GM12878 (cell line): Measurements from ENCODE around the gene NAGA. TPM values are rescaled to one million over a fixed set of nuclear protein-coding genes. Genes with fewer than 3 reads are reported as not detected.

Experiments
- ATAC-seq: fragments of 200-7000 bp; cut with Tn5 transposase; 3 replicates; pipeline ENCODE4 v1.9.1; 2020; ENCODE audit warnings: mild to moderate bottlenecking, moderate library complexity
- BruUV-seq: library from RNA; stranded (reverse); fragments of 400-500 nt; replicated peaks from 2 replicates; lab custom pipeline; 2021; lab: Mats Ljungman, UMichigan
- CTCF ChIA-PET: fragments of 300-600 bp; sonication (Branson Sonifier 250); formaldehyde crosslinking; extraction: SDS; loops from one replicate; lab custom pipeline; 2021; ENCODE audit warnings: inconsistent platforms; lab: Yijun Ruan, JAX
- POLR2A ChIA-PET: fragments of 350-600 bp; formaldehyde crosslinking; extraction: SDS; loops from one replicate; lab custom pipeline; 2021; ENCODE audit warnings: inconsistent platforms; lab: Charles Lee
- RAD21 ChIA-PET: fragments of 300-600 bp; sonication (Branson Sonifier 250); formaldehyde crosslinking; loops from one replicate; lab custom pipeline; 2023; ENCODE audit warnings: antibody characterized with exemption; ENCODE audit not compliant: unreplicated experiment; lab: Charles Lee
- SMC1A ChIA-PET: fragments of 300-600 bp; sonication (Branson Sonifier 250); formaldehyde crosslinking; loops from one replicate; lab custom pipeline; 2023; ENCODE audit not compliant: unreplicated experiment, uncharacterized antibody; lab: Charles Lee
- DNase-seq: peaks from one replicate; pipeline ENCODE4 v3.0.0-alpha.2; 2011; ENCODE audit warnings: low read depth, low spot score
- FAIRE-seq: peaks from 3 replicates; lab custom pipeline; 2011; peaks lifted over from hg19 to GRCh38; lab: Jason Lieb, UNC
- H2AFZ ChIP-seq: 2 replicates; pipeline ENCODE4 v1.6.0; 2011; ENCODE audit warnings: low read depth, low read length, control low read depth; ENCODE audit not compliant: control insufficient read depth
- H3K27ac ChIP-seq: 2 replicates; pipeline ENCODE4 v1.5.1; 2011; ENCODE audit warnings: control low read depth; ENCODE audit not compliant: control insufficient read depth, insufficient read depth
- H3K27me3 ChIP-seq, 2 experiments: replicated peaks in 1 of 2; 2 replicates each; pipeline versions ENCODE4 v1.6.0 to v1.6.1; 2011; ENCODE audit warnings: low read length in 1 of 2; ENCODE audit not compliant: control insufficient read depth in 2 of 2, insufficient read depth in 2 of 2
- H3K36me3 ChIP-seq, 2 experiments: 2 replicates each; pipeline ENCODE4 v1.5.1; 2011; ENCODE audit warnings: low read length in 1 of 2; ENCODE audit not compliant: control insufficient read depth in 2 of 2, insufficient read depth in 2 of 2
- H3K4me1 ChIP-seq: 2 replicates; pipeline ENCODE4 v1.6.1; 2011; ENCODE audit warnings: mild to moderate bottlenecking, low read length, moderate library complexity, mixed read lengths; ENCODE audit not compliant: control insufficient read depth, insufficient read depth
- H3K4me2 ChIP-seq: 2 replicates; pipeline ENCODE4 v1.6.0; 2011; ENCODE audit warnings: control low read depth; ENCODE audit not compliant: control insufficient read depth, insufficient read depth
- H3K4me3 ChIP-seq: fragments of 200-600 bp; sonication (generic); 2 replicates; pipeline ENCODE4 v1.5.1; 2016
- H3K79me2 ChIP-seq: 2 replicates; pipeline ENCODE4 v1.6.0; 2011; ENCODE audit warnings: low read length; ENCODE audit not compliant: control insufficient read depth, insufficient read depth
- H3K9ac ChIP-seq: 2 replicates; pipeline ENCODE4 v1.8.0; 2011; ENCODE audit warnings: low read length, control low read depth, mixed read lengths; ENCODE audit not compliant: control insufficient read depth, insufficient read depth
- H3K9me3 ChIP-seq: replicated peaks from 3 replicates; pipeline ENCODE4 v1.5.1; 2011; ENCODE audit warnings: mild to moderate bottlenecking, low read length; ENCODE audit not compliant: control insufficient read depth, insufficient read depth
- H4K20me1 ChIP-seq: 2 replicates; pipeline ENCODE4 v1.6.0; 2011; ENCODE audit not compliant: control insufficient read depth, insufficient read depth
- CHD2 ChIP-seq: IDR thresholded peaks from 2 replicates; pipeline ENCODE4 v1.6.1; 2011; ENCODE audit warnings: low read depth, low read length, improper control_type of control experiment, borderline replicate concordance
- HDAC6 ChIP-seq: fragments of 200-600 bp; sonication (generic); IDR thresholded peaks from one replicate; pipeline ENCODE4 v1.8.0; 2017; ENCODE audit warnings: antibody characterized with exemption; ENCODE audit not compliant: unreplicated experiment
- IKZF1 ChIP-seq: fragments of 450-650 bp; conservative IDR thresholded peaks from 2 replicates; pipeline ENCODE4 v1.6.1; 2017; ENCODE audit warnings: antibody characterized with exemption, mild to moderate bottlenecking
- IKZF2 ChIP-seq, 2 experiments: fragments of 450-650 bp; IDR thresholded peaks; 2 replicates each; pipeline ENCODE4 v1.6.1; 2017; ENCODE audit warnings: mild to moderate bottlenecking in 2 of 2, moderate library complexity in 2 of 2
- MEF2B ChIP-seq: fragments of 450-650 bp; IDR thresholded peaks from 2 replicates; pipeline ENCODE4 v1.6.1; 2018; ENCODE audit warnings: mild to moderate bottlenecking, moderate library complexity; ENCODE audit not compliant: partially characterized antibody, poor library complexity, severe bottlenecking
- MYC ChIP-seq: IDR thresholded peaks from 2 replicates; pipeline ENCODE4 v1.6.1; 2011; ENCODE audit warnings: mild to moderate bottlenecking, low read length, moderate library complexity, inconsistent platforms; ENCODE audit not compliant: insufficient read depth, insufficient replicate concordance, insufficient read length, severe bottlenecking
- NKRF ChIP-seq: fragments of 450-650 bp; conservative IDR thresholded peaks from 2 replicates; pipeline ENCODE4 v1.6.1; 2017; ENCODE audit warnings: mild to moderate bottlenecking, moderate library complexity
- RUNX3 ChIP-seq: IDR thresholded peaks from 2 replicates; pipeline ENCODE4 v1.6.1; 2012; ENCODE audit warnings: low read length, inconsistent platforms
- SPI1 ChIP-seq: IDR thresholded peaks from 2 replicates; pipeline ENCODE4 v1.6.1; 2011; ENCODE audit warnings: low read depth, mild to moderate bottlenecking, low read length, moderate library complexity, borderline replicate concordance; ENCODE audit not compliant: insufficient read depth
- ZNF274 ChIP-seq: IDR thresholded peaks from one replicate; pipeline ENCODE4 v1.8.0; 2011; ENCODE audit not compliant: insufficient read length, insufficient read depth
- WGBS: methylation state at CpG from one replicate; pipeline ENCODE4 v1.1.6; 2016; ENCODE audit warnings: low lambda C conversion rate; ENCODE audit not compliant: insufficient replicate concordance, insufficient coverage; ENCODE audit errors: missing lambda C conversion rate; 5-methylcytosine and 5-hydroxymethylcytosine counted together
- in situ Hi-C: fragments of 300-500 bp; cut with MboI; formaldehyde crosslinking; loops from 9 replicates; pipeline ENCODE4 v1.14.3; 2018; ENCODE audit warnings: mixed read lengths
- intact Hi-C: fragments of 100-400 bp; cut with micrococcal nuclease; formaldehyde crosslinking; loops from one replicate; pipeline ENCODE4 v1.14.2; 2022; ENCODE audit not compliant: unreplicated experiment
- polyA plus RNA-seq, 11 experiments: library from polyadenylated mRNA; depleted of rRNA in 4 of 11; unstranded in 6 of 11; stranded (reverse) in 5 of 11; fragments of >200 nt; fragmentation: Nextera tagmentation in 4 of 11; fragmentation: Illumina TruSeq in 1 of 11; extraction: Ambion mirVana in 4 of 11; extraction: Trizol in 1 of 11; gene quantifications; 1 replicate in 1 of 11; 2 replicates in 10 of 11; pipeline versions ENCODE4 v1.2.1 to v1.2.3, GENCODE V29; 2011 to 2016; ENCODE audit warnings: inconsistent platforms in 2 of 11, missing spikeins in 2 of 11, low read depth in 1 of 11
- total RNA-seq, 4 experiments: library from RNA; depleted of rRNA in 3 of 4; stranded (reverse); fragments of >200 nt in 3 of 4; fragmentation: Illumina TruSeq in 1 of 4; extraction: Trizol in 1 of 4; gene quantifications; 2 replicates each; pipeline versions ENCODE4 v1.2.1 to v1.2.3, GENCODE V29; 2013 to 2021
- TF ChIP-seq, protein P1 (sequence below): IDR thresholded peaks from 2 replicates; pipeline ENCODE4 v1.6.1; 2012; ENCODE audit warnings: low read depth, low read length, improper control_type of control experiment
- TF ChIP-seq, protein P2 (sequence below): fragments of 450-650 bp; IDR thresholded peaks from 2 replicates; pipeline ENCODE4 v1.6.1; 2016; ENCODE audit warnings: mild to moderate bottlenecking

NAGA gene
- total and polyA plus RNA-seq, 10 of the 15 experiments (the other 5 are each of a cell fraction or from before 2014, with no cell fraction given) = 9.3 to 46.0 (median 33.2) TPM

- FAIRE-seq = peak; percentile 57
- intact Hi-C loops = loop anchor here (5.0 kb wide), 1 partner anchor 103 kb away; the partner anchor contains the start of gene SEPTIN3
These were observed 653 bp downstream of the NAGA start for GRCh38 chr22:42069801-42070516.

More at GRCh38 chr22:42069801-42070516, 653 bp downstream of the NAGA start:
- Histone ChIP-seq H3K4me1 (peaks cover 19% of the 10 kb centered on the region), H3K27me3 (no peaks in the 10 kb centered on the region), H3K4me3 (peak overlapping the region; percentile 83), H3K4me2 (peak overlapping the region; percentile 82), H2AFZ (peak overlapping the region; percentile 99), H3K27ac (peak overlapping the region; percentile 88), H3K79me2 (peaks cover 10% of the 10 kb centered on the region), H3K9ac (peak overlapping the region; percentile 85), H3K36me3 (peaks cover 8 to 13% of the 10 kb centered on the region in 2 experiments), H4K20me1 (peaks cover 2% of the 10 kb centered on the region; the same call in 1 of the 2 replicates), H3K9me3 (no peaks in the 10 kb centered on the region)
- ATAC-seq (peak; percentile 38), DNase-seq (no peak)
- CTCF ChIA-PET = interaction anchor here (0.6 to 1.9 kb wide), 6 partner anchors 11 to 514 kb away, joined by 3 to 8 read pairs (median 6); partner anchors contain the start of gene NDUFA6
- SMC1A ChIA-PET = interaction anchor here (1.0 to 2.6 kb wide), 7 partner anchors 10 to 103 kb away, joined by 3 to 11 read pairs (median 3); partner anchors contain the start of gene SMDT1
- TF ChIP-seq IKZF2 (IDR thresholded peaks at IDR 0.05) = 0 out of 4 replicates have a peak, but pooled peaks of 1 of the 2 experiments have one; percentile 5
- peak; percentile 8; the same call in 1 of the 2 replicates for TF ChIP-seq IKZF1
- TF ChIP-seq MYC = no peak
- TF ChIP-seq, protein P1, sequence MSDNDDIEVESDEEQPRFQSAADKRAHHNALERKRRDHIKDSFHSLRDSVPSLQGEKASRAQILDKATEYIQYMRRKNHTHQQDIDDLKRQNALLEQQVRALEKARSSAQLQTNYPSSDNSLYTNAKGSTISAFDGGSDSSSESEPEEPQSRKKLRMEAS = no peak
- TF ChIP-seq CHD2 = no peak
- TF ChIP-seq SPI1 = peak; percentile 79
- 0 out of 2 replicates have a peak, but pooled peaks have one; percentile 63 for TF ChIP-seq NKRF
- TF ChIP-seq RUNX3 = 0 out of 2 replicates have a peak, but pooled peaks have one; percentile 4
- TF ChIP-seq ZNF274 = no peak
- no peak for TF ChIP-seq MEF2B
- TF ChIP-seq, protein P2, sequence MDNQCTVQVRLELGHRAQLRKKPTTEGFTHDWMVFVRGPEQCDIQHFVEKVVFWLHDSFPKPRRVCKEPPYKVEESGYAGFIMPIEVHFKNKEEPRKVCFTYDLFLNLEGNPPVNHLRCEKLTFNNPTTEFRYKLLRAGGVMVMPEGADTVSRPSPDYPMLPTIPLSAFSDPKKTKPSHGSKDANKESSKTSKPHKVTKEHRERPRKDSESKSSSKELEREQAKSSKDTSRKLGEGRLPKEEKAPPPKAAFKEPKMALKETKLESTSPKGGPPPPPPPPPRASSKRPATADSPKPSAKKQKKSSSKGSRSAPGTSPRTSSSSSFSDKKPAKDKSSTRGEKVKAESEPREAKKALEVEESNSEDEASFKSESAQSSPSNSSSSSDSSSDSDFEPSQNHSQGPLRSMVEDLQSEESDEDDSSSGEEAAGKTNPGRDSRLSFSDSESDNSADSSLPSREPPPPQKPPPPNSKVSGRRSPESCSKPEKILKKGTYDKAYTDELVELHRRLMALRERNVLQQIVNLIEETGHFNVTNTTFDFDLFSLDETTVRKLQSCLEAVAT = no peak
- no peak for TF ChIP-seq HDAC6
- 7% methylated on average over 19 of the region's 19 CpGs for WGBS
- RAD21 ChIA-PET = interaction anchor here (1.0 to 1.6 kb wide), 8 partner anchors 8 to 374 kb away, joined by 3 to 5 read pairs (median 4); partner anchors contain the start of gene NDUFA6
- POLR2A ChIA-PET = interaction anchor here (0.6 to 3.0 kb wide), 5 partner anchors 9 to 39 kb away, joined by 3 to 21 read pairs (median 6); partner anchors contain the start of genes NDUFA6 and SMDT1
- BruUV-seq = TSS peak; percentile 90
- in situ Hi-C loops = no loop called here
